Subcutaneous abdominal adipose tissue (tissue), 5 donors: ENCODE results near the gene ANGEL2.
"Not testable (repeated sequence)": the region's sequence is repeated elsewhere in the genome, so short reads cannot be mapped to it uniquely, and the experiment has no call there.

Experiments
- H3K27ac ChIP-seq: one replicate; pipeline ENCODE4 v1.7.0; 2013; ENCODE audit warnings: low read depth, mild to moderate bottlenecking, inconsistent platforms, low read length, moderate library complexity
- H3K27me3 ChIP-seq, 5 donors: one replicate each; pipeline ENCODE4 v1.7.0; 2013; ENCODE audit warnings: low read length in 5 of 5, inconsistent platforms in 1 of 5; ENCODE audit not compliant: control insufficient read depth in 5 of 5, insufficient read depth in 4 of 5
- H3K36me3 ChIP-seq, 5 donors: one replicate each; pipeline ENCODE4 v1.7.0; 2013; ENCODE audit warnings: low read length in 5 of 5; ENCODE audit not compliant: control insufficient read depth in 5 of 5, insufficient read depth in 5 of 5
- H3K4me1 ChIP-seq, 5 donors: one replicate each; pipeline ENCODE4 v1.7.0; 2013; ENCODE audit warnings: low read length in 5 of 5, mild to moderate bottlenecking in 3 of 5, moderate library complexity in 1 of 5; ENCODE audit not compliant: control insufficient read depth in 5 of 5, insufficient read depth in 5 of 5
- H3K4me3 ChIP-seq, 5 donors: one replicate each; pipeline ENCODE4 v1.7.0; 2013; ENCODE audit warnings: low read length in 5 of 5, low read depth in 1 of 5
- H3K9ac ChIP-seq, 5 donors: one replicate each; pipeline ENCODE4 v1.7.0; 2013; ENCODE audit warnings: low read length in 5 of 5, mild to moderate bottlenecking in 4 of 5, moderate library complexity in 3 of 5
- H3K9me3 ChIP-seq, 5 donors: one replicate each; pipeline ENCODE4 v1.7.0; 2013; ENCODE audit warnings: low read length in 5 of 5; ENCODE audit not compliant: control insufficient read depth in 5 of 5
- donor health status: healthy.
- donor health status: healthy.
- donor health status: healthy.
- donor health status: healthy.
- donor health status: healthy.

ANGEL2 gene

DNA sequence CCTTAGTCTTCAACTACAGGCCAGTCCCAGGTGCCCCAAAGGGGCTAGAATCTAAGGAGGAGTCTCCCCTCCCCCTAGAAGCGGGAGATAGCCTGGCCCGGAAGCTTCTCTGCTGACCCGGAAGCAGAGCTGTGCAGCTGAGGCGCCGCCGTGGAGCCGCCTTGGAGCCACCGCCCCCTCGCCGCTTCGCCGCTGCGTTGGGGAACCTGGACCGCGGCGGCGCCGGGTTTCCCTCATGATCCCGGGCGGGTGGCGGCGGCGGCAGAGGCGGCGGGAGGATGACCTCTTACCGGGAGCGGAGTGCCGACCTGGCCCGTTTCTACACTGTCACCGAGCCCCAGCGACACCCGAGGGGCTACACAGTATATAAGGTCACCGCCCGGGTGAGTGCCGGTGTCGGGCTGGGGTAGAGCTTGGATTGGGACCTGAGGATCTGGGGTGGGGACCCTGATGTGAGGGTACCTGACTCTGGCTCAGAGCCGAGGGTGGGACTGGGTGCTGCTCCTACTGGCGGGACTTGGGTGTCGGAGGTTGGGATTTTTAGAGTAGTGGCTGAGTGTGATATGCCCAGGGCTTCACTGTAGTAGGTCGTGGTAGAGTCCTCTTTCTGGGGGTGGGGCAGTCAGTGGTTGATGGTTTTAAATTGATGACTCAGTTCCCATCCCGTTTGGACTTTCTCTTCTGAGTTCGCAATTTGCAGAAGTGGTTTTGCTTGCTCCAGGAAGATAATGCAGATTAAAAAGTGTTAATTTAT, 35.6 kb upstream of the ANGEL2 start, which contains the start of gene RPS6KC1:
TSS of gene RPS6KC1 (plus strand) at position 115 of the 754 bp plus-strand sequence. CDS start at position 279, 164 bp downstream.
- Histone ChIP-seq H3K9me3 (no peaks in the 10 kb centered on the region), H3K9ac (peak within 1 kb of the TSS in 4 of 5 donors; percentile 75 to 90 (median 82)), H3K27me3 (peaks cover 0 to 6% (median 0%) of the 10 kb centered on the region in 5 donors), H3K36me3 (no peaks in the 10 kb centered on the region), H3K4me3 (peak within 1 kb of the TSS; percentile 76 to 98 (median 93)), H3K4me1 (peaks cover 0 to 23% (median 17%) of the 10 kb centered on the region in 5 donors), H3K27ac (peak within 1 kb of the TSS; percentile 75)

DNA sequence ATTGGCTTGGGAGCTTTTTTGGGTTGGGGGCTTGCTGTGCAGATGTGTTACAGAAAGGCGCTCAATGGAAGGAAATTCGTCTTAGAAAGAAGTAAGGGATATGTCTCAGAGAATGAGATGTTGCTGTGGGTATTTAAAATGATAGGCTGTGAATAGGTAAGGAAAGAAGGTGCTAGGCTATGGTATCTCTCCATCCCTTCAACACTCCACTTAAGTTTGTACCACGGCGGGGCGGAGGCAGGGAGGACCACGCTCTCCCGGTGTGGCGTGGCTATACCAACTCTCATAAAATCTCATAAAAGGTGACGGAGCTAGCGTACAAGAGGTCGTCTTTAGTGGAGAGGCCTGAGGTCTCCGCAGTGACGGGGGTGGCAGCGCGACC, 35.1 kb upstream of the ANGEL2 start:
- Histone ChIP-seq H3K4me1 (peaks cover 0 to 23% (median 17%) of the 10 kb centered on the region in 5 donors), H3K9ac (peak overlapping the region in 4 of 5 donors; percentile 75 to 90 (median 82)), H3K9me3 (no peaks in the 10 kb centered on the region), H3K27me3 (peaks cover 0 to 6% (median 0%) of the 10 kb centered on the region in 5 donors), H3K27ac (peak overlapping the region; percentile 75), H3K4me3 (peak overlapping the region; percentile 76 to 98 (median 88)), H3K36me3 (no peaks in the 10 kb centered on the region)

DNA sequence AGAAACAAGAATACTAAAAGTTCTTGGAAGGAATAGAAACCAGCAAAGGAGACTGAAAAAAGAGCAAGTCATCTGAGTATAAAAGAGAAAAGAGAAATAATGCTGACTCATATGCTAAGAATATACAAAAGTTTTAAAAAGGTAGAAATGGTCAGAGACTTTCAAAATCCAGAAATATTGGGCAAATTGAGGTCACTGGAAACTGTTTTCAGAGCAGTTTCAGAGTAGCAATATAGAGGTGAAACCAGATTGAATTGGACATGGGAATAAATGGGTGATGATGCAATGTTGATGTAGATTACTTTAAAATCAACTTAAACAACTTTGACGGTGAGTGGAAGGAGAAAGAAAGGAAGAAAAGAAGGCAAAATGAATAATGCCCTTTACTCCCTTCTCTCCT, 33.6 kb upstream of the ANGEL2 start:
- H3K27ac ChIP-seq = no peak overlapping the region
- no peaks in the 10 kb centered on the region for H3K36me3 ChIP-seq
- H3K4me1 ChIP-seq = peaks cover 0 to 23% (median 17%) of the 10 kb centered on the region in 5 donors
- H3K9me3 ChIP-seq = no peaks in the 10 kb centered on the region
- peaks cover 0 to 6% (median 0%) of the 10 kb centered on the region in 5 donors for H3K27me3 ChIP-seq
- no peak overlapping the region for H3K4me3 ChIP-seq
- no peak overlapping the region for H3K9ac ChIP-seq

DNA sequence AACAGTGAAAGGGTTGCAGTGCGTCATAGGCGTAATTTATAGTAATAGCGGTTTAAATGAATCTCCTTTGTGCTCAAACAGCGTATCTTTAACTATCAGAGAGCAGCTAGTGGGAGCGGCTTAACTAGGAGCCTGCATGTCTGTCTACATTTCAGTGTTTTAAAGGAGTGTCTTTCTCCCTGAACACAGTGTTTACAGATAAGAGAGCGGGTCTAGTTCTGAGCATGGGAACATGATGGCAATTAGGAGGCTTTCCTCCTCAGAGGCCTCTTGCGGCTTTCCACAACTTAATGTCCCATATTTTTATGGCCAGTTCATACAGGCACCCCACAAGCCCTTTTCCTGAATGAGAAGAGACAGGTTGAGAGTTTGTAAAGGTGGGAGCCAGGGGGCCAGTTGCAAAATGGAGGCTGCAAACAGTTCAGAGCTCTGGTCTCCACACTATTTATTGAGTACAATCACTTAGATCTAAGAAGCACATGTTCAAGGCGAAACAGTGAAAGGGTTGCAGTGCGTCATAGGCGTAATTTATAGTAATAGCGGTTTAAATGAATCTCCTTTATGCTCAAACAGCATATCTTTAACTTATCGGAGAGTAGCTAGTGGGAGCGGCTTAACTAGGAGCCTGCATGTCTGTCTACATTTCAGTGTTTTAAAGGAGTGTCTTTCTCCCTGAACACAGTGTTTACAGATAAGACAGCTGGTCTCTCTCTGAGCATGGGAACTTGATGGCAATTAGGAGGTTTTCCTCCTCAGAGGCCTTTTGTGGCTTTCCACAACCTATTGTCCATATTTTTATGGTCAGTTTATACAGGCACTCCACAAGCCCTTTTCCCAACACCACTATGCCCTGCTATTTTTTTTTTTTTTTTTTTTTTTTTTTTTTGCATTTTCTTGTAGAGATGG, 29.9 kb upstream of the ANGEL2 start:
- H3K4me3 ChIP-seq = not testable (repeated sequence)

DNA sequence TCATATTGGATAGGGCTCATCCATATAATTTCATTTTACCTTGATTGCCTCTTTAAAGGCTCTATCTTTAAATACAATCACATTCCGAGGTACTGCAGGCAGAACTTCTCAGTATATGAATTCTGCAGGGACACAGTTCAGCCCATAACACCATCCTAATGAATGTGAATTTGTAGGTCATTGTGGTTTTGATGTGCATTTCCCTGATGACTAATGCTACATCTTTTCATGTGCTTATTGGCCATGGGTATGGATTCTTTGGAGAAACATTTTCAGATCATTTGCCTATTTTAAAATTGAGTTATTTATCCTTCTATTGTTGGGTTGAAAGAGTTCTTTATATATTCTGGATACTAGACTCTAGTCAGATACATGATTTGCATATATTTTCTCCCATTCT, 25.8 kb upstream of the ANGEL2 start:
- Histone ChIP-seq H3K4me3 (no peak overlapping the region), H3K27me3 (peaks cover 0 to 3% (median 0%) of the 10 kb centered on the region in 5 donors), H3K36me3 (no peaks in the 10 kb centered on the region), H3K9me3 (no peaks in the 10 kb centered on the region), H3K27ac (no peak overlapping the region), H3K9ac (no peak overlapping the region), H3K4me1 (no peaks in the 10 kb centered on the region)

More for the DNA sequence above, 29.9 kb upstream of the ANGEL2 start:
- H3K27me3 ChIP-seq, H3K9ac ChIP-seq, H3K36me3 ChIP-seq, H3K27ac ChIP-seq, H3K9me3 ChIP-seq, H3K4me1 ChIP-seq: not testable (repeated sequence)

DNA sequence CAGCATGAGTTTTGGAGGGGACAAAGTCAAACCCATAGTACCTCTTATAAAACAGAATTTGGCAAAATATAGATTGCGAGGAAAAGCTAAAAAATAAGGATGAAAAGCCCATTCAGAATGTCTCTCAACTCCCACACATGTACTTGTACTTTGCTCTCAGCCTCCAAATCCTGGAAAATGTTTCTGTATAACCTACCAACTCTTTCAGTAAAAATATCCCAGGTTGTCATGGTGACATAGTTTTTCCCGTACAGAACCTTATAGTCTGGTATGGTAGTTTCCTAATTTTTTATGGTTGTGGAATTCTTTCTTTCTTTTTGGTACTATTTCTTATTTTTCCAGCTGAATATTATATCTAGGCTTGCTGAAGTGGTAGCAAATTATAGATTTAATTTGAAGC, 19.9 kb upstream of the ANGEL2 start:
- no peaks in the 10 kb centered on the region for H3K9me3 ChIP-seq
- H3K27me3 ChIP-seq = peaks cover 0 to 6% (median 3%) of the 10 kb centered on the region in 5 donors
- no peak overlapping the region for H3K4me3 ChIP-seq
- H3K36me3 ChIP-seq = no peaks in the 10 kb centered on the region
- no peak overlapping the region for H3K9ac ChIP-seq
- no peaks in the 10 kb centered on the region for H3K4me1 ChIP-seq
- no peak overlapping the region for H3K27ac ChIP-seq

DNA sequence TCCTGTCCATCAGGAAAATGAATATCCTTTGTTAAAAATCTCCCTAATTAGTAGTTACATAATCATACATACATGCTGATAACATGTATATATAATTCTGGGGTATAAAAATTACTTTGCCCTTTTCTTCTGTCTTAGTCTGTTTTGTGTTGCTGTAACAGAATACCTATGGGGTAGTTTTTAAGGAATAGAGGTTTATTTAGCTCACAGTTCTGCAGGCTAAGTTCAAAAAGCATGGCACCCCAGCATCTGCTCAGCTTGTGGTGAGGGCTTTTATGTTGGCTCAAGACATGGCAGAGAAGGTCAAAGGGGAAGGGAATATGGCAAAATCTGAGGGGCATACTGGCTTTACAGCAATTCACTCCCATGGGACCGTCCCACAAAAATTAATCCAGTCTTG, 19.0 kb upstream of the ANGEL2 start:
- Histone ChIP-seq H3K27me3 (peaks cover 0 to 6% (median 3%) of the 10 kb centered on the region in 5 donors), H3K27ac (no peak overlapping the region), H3K4me1 (no peaks in the 10 kb centered on the region)

DNA sequence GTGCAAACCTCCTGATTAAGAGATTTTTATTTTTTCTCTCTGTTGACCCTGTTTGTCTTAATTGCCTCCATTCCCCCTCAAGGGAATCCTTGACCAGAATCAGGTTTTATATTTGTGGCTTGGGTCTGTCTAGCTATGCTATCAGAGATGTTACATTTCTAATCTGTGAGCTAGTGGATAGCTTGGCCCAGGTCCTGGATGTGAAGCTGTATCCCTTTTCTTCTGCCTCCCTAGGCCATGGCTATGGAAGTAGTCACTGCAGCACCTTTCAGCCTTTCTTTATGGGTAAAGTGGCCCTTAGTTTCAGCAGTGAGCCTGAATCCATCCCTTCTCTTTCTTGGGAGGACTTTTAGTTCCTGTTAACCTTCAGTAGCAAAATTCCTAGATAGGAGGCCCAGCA, 17.0 kb upstream of the ANGEL2 start:
- peaks cover 0 to 6% (median 0%) of the 10 kb centered on the region in 5 donors for H3K27me3 ChIP-seq
- no peak overlapping the region for H3K9ac ChIP-seq
- H3K27ac ChIP-seq = no peak overlapping the region
- no peaks in the 10 kb centered on the region for H3K4me1 ChIP-seq
- H3K36me3 ChIP-seq = no peaks in the 10 kb centered on the region
- H3K9me3 ChIP-seq = no peaks in the 10 kb centered on the region
- no peak overlapping the region for H3K4me3 ChIP-seq

More for the DNA sequence above, 19.0 kb upstream of the ANGEL2 start:
- H3K9ac ChIP-seq = no peak overlapping the region
- no peaks in the 10 kb centered on the region for H3K36me3 ChIP-seq
- H3K4me3 ChIP-seq = no peak overlapping the region
- H3K9me3 ChIP-seq = no peaks in the 10 kb centered on the region

DNA sequence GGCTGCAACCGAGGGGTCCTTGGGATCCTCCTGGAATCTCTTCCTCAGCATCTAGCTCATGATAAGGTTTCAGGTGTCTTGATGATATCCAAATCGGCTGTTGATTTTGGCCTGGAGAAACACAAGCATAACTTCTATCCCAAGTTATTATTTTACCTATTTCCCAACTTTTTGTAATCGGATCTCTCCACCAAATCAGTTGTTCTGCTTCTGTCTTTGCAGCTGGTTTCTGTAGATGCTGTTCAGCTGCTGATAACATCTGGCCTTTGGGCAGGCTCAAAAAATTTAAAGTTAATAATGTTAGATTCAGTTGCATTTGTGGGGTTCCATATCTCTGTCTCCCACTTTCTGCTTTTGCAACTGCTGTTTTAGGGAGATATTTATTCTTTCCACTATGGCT, 11.4 kb upstream of the ANGEL2 start:
- H3K36me3 ChIP-seq, H3K9me3 ChIP-seq, H3K4me3 ChIP-seq, H3K27me3 ChIP-seq, H3K27ac ChIP-seq, H3K9ac ChIP-seq, H3K4me1 ChIP-seq: not testable (repeated sequence)

DNA sequence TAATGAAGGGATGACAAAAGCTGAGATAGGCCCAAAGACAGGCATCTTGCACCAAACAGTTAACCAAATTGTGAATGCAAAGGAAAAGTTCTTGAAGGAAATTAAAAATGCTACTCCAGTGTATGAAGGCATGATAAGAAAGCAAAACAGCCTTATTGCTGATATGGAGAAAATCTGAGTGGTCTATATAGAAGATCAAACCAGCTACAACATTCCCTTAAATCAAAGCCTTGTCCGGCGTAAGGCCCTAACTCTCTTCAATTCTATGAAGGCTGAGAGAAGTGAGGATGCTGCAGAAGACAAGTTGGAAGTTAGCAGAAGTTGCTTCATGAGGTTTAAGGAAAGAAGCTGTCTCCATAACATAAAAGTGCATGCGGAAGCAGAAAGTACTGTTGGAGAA, 4.3 kb upstream of the ANGEL2 start:
- no peak overlapping the region for H3K4me3 ChIP-seq
- no peak overlapping the region for H3K9ac ChIP-seq
- no peaks in the 10 kb centered on the region for H3K9me3 ChIP-seq

More for the DNA sequence above, 4.3 kb upstream of the ANGEL2 start:
- peaks cover 0 to 4% (median 0%) of the 10 kb centered on the region in 5 donors for H3K27me3 ChIP-seq
- H3K36me3 ChIP-seq = no peaks in the 10 kb centered on the region
- H3K4me1 ChIP-seq = peaks cover 0 to 5% (median under 1%) of the 10 kb centered on the region in 5 donors
- H3K27ac ChIP-seq = no peak overlapping the region
